Subcutaneous adipose tissue (tissue), 4 donors: ENCODE measurements around the gene CSF2RB. TPM values are rescaled to one million over a fixed set of nuclear protein-coding genes. Genes with fewer than 3 reads are reported as not detected.

Experiments used
- CTCF ChIP-seq: fragments of 450-650 bp; IDR thresholded peaks from one replicate; pipeline ENCODE4 v1.5.1; 2016; ENCODE audit warnings: low read depth, mild to moderate bottlenecking, control low read depth, antibody characterized with exemption, moderate library complexity
- total RNA-seq, 4 donors: library from RNA; depleted of rRNA; stranded (reverse); fragments of >200 nt; gene quantifications; one replicate each; pipeline ENCODE4 v1.1.0, GENCODE V29; 2016

Gene CSF2RB
- total RNA-seq, 4 donors from 2014 or later = 5.8 to 11.7 (median 10.5) TPM

GRCh38 chr22:36971341-36972125 is 58.1 kb downstream of the CSF2RB start:
- TF ChIP-seq CTCF = no peak

DNA sequence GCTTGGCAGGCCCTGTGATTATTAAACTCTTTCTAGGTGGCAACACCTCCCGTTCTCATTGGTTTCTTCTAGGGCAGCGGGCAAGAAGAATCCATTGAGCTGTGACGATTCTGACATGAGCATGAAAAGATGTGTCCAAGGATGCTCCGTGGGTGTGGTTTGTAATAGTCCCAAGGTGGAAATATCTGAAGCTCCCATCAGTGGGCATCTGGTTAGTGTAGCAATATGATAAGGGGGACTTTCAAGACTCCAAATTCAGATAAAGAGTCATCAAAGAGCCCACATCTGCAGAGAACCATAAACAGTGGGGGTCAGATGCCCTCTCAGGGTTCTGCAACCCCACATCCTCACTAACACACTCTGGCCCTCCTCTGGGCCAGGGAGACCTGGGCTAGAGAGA is 63.2 kb downstream of the CSF2RB start:
- no peak for TF ChIP-seq CTCF

- TF ChIP-seq CTCF = no peak
Measured at GRCh38 chr22:36977401-36977861, 64.0 kb downstream of the CSF2RB start.

- TF ChIP-seq CTCF = no peak
Measured at GRCh38 chr22:36977947-36978660, 64.7 kb downstream of the CSF2RB start.

DNA sequence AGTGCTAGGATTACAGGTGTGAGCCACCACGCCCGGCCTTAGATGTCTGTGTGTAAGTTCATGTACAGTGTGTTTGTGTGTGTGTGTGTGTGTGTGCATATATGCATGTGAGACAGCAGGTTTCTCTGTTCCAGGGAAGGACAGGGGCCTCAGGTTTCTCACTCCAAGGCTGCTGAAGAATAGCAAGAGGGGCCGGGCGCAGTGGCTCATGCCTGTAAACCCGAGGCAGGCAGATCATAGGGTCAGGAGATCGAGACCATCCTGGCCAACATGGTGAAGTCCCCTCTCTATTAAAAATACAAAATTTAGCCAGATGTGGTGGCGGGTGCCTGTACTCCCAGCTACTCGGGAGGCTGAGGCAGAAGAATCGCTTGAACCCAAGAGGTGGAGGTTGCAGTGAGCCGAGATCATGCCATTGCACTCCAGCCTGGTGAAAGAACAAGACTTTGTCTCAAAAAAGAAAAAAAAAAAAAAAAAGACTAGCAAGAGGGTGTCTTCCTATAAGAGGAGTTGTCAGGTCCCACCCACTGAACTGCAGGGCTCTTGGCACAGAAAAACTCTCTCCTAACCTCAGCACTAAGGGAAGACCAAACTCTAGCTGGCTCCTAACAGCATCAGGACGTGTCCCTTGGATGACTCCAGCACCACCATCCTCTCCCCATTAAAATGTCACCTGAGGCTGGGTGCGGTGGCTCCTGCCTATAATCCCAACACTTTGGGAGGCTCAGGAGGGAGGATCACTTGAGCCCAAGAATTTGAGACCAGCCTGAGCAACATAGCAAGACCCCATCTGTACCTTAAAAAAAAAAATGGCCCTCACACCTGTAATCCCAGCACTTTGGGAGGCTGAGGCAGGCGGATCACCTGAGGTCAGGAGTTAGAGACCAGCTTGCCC is 65.8 kb downstream of the CSF2RB start:
- no peak for TF ChIP-seq CTCF

GRCh38 chr22:36981247-36981775 is 67.9 kb downstream of the CSF2RB start:
- no peak for TF ChIP-seq CTCF
